ENCODE measurements around the gene PLEKHO2. TPM values are rescaled to one million over a fixed set of nuclear protein-coding genes. Genes with fewer than 3 reads are reported as not detected.

Gene PLEKHO2
- total and polyA plus RNA-seq, 2 of the 8 experiments (the other 6 are each of a cell fraction or from before 2014, with no cell fraction given), result 16.9 to 20.1 TPM

- H3K79me2 ChIP-seq (ENCODE audit: control insufficient read depth in 1 of 2, insufficient read depth in 2 of 2, low read length in 2 of 2), result no peaks in the 10 kb centered on the region; a peak in 1 of 4 replicates
- ChIA-PET POLR2A (ENCODE audit: partially characterized antibody) (interaction anchor here (0.7 to 24.9 kb wide), 28 partner anchors 8 to 436 kb away, joined by 3 to 748 read pairs (median 8); partner anchors contain the start of genes PIF1, PLEKHO2, RBPMS2 and ZNF609), CTCF (ENCODE audit: partially characterized antibody) (interaction anchor here (0.6 to 25.0 kb wide), 31 partner anchors 7 to 349 kb away, joined by 3 to 883 read pairs (median 5); partner anchors contain the start of gene PIF1)
- peak overlapping the region in 3 of 4 experiments; percentile 43 to 78 (median 61); a peak in 6 of 7 replicates for H3K9ac ChIP-seq (replicated peaks in 1 of 4; ENCODE audit: extremely low read depth in 1 of 4, low read depth in 3 of 4, low read length in 3 of 4)
- peak overlapping the region; percentile 95 for H2BK20ac ChIP-seq (ENCODE audit: low read length)
- H3K23me2 ChIP-seq (ENCODE audit: low read depth, low read length), result peaks cover 8% of the 10 kb centered on the region
- peak overlapping the region; percentile 82; the same call in 1 of the 2 replicates for H2AK5ac ChIP-seq (ENCODE audit: low read depth, low read length)
- peak overlapping the region; percentile 97 for H3K18ac ChIP-seq (ENCODE audit: extremely low read depth, low read length)
- peak overlapping the region; percentile 94 for H2BK5ac ChIP-seq (ENCODE audit: low read depth, low read length)
- H3K27ac ChIP-seq (ENCODE audit: low read depth, low read length), result peak overlapping the region; percentile 95
- H3K56ac ChIP-seq (replicated peaks; ENCODE audit: insufficient read length, low read depth, low read length), result peak overlapping the region; percentile 72
- H4K91ac ChIP-seq (replicated peaks; ENCODE audit: insufficient read length, low read length), result peak overlapping the region; percentile 89
- H4K5ac ChIP-seq (ENCODE audit: insufficient read length, low read depth, low read length), result peak overlapping the region; percentile 90
- H2BK12ac ChIP-seq (ENCODE audit: low read depth, low read length), result peak overlapping the region; percentile 97
- H4K20me1 ChIP-seq (replicated peaks in 1 of 2; ENCODE audit: control insufficient read depth in 1 of 2, insufficient read depth in 2 of 2, low read length in 2 of 2), result no peaks in the 10 kb centered on the region
- DNase-seq (ENCODE audit: low read depth in 1 of 2, low spot score in 2 of 2), result peak; percentile 82 to 88
- peak overlapping the region; percentile 80 for H2BK120ac ChIP-seq (replicated peaks; ENCODE audit: low read depth, low read length)
- peak overlapping the region; percentile 20; the same call in 1 of the 2 replicates for H2BK15ac ChIP-seq (ENCODE audit: low read length)
- 4% methylated on average over 10 of the region's 10 CpGs; no CpG with 5 or more reads in 1 of the 2 experiments for WGBS, 2 experiments (ENCODE audit: extremely low coverage in 1 of 2, insufficient coverage in 1 of 2, insufficient read length in 1 of 2, insufficient replicate concordance in 2 of 2, low coverage in 1 of 2, low lambda C conversion rate in 2 of 2, missing lambda C conversion rate in 1 of 2)
- H3K36me3 ChIP-seq (ENCODE audit: control insufficient read depth in 2 of 4, insufficient read depth in 4 of 4, low read length in 3 of 4), result no peaks in the 10 kb centered on the region
- H3K4me3 ChIP-seq (ENCODE audit: extremely low read depth in 1 of 4, insufficient read depth in 2 of 4, low read depth in 3 of 4, low read length in 4 of 4), result peak overlapping the region; percentile 2 to 53 (median 38); a peak in 6 of 8 replicates
- H3K23ac ChIP-seq (ENCODE audit: insufficient read length), result no peak overlapping the region
- peak; percentile 86 for FAIRE-seq
- H3K4me1 ChIP-seq (replicated peaks in 1 of 4; ENCODE audit: control insufficient read depth in 3 of 4, insufficient read depth in 4 of 4, low read length in 3 of 4), result peaks cover 28 to 56% (median 44%) of the 10 kb centered on the region in 4 experiments
- H3K14ac ChIP-seq (ENCODE audit: insufficient read length), result no peak overlapping the region
- H3K79me1 ChIP-seq (ENCODE audit: low read depth, low read length), result no peaks in the 10 kb centered on the region
- no peaks in the 10 kb centered on the region for H3K27me3 ChIP-seq (replicated peaks in 1 of 4; ENCODE audit: control insufficient read depth in 3 of 4, extremely low read depth in 1 of 4, insufficient read depth in 3 of 4, low read length in 3 of 4)
- peak overlapping the region; percentile 94 for H3K4ac ChIP-seq (replicated peaks; ENCODE audit: insufficient read length, low read depth, low read length)
- H3K9me3 ChIP-seq (ENCODE audit: insufficient read depth in 2 of 2, low read depth in 1 of 2, low read length in 1 of 2), result no peaks in the 10 kb centered on the region
- peak overlapping the region; percentile 90; the same call in 1 of the 2 replicates for H4K8ac ChIP-seq (ENCODE audit: extremely low read depth, insufficient read depth, low read length)
- no peak overlapping the region for H2AFZ ChIP-seq (ENCODE audit: low read length)
- peak overlapping the region; percentile 70 to 83 for H3K4me2 ChIP-seq (ENCODE audit: insufficient read depth in 1 of 2, low read depth in 2 of 2, low read length in 2 of 2)
- TF ChIP-seq EP300 (IDR thresholded peaks at IDR 0.05; ENCODE audit: borderline replicate concordance in 1 of 2, low read depth in 2 of 2, low read length in 2 of 2) (peak in 1 of 2 experiments; percentile 78; a peak in 1 of 3 replicates), RNF2 (IDR thresholded peaks at IDR 0.05; ENCODE audit: borderline replicate concordance, low read depth, low read length, missing control alignments, poor library complexity, severe bottlenecking) (no peak), CHD1 (IDR thresholded peaks at IDR 0.05; ENCODE audit: low read depth, low read length) (no peak), POLR2A (IDR thresholded peaks at IDR 0.05; ENCODE audit: control extremely low read depth in 1 of 2, low read depth in 2 of 2, low read length in 2 of 2) (peak; percentile 55 to 82), BACH1 (IDR thresholded peaks at IDR 0.05; ENCODE audit: low read length) (no peak; the same call in 1 of the 2 replicates), NANOG (IDR thresholded peaks at IDR 0.05; ENCODE audit: insufficient read depth, low read depth, low read length, poor library complexity, severe bottlenecking) (peak; percentile 89), KDM4A (IDR thresholded peaks at IDR 0.05; ENCODE audit: low read depth, low read length, severe bottlenecking) (no peak), POLR2AphosphoS5 (IDR thresholded peaks at IDR 0.05; ENCODE audit: low read depth, low read length) (peak; percentile 68; the same call in 1 of the 2 replicates), TAF1 (IDR thresholded peaks at IDR 0.05; ENCODE audit: low read depth, low read length) (0 out of 2 replicates have a peak, but pooled peaks have one; percentile 59), SIX5 (IDR thresholded peaks at IDR 0.05; ENCODE audit: low read depth, low read length) (no peak), CTBP2 (IDR thresholded peaks at IDR 0.05; ENCODE audit: borderline replicate concordance, insufficient read depth, insufficient read length, low read length) (no peak)
Measured at GRCh38 chr15:64808785-64809453, 32.8 kb upstream of the PLEKHO2 start.

All from H1 (cell line).